HepG2 (cell line): ENCODE measurements around the gene WNT6. TPM values are rescaled to one million over a fixed set of nuclear protein-coding genes. Genes with fewer than 3 reads are reported as not detected.

Experiments
- BRCA1 ChIP-seq: sonication (generic); formaldehyde crosslinking; IDR thresholded peaks from 2 replicates; pipeline ENCODE4 v1.4.0; 2020; ENCODE audit warnings: missing genetic modification reagents
- CBX1 ChIP-seq: IDR thresholded peaks from one replicate; pipeline ENCODE4 v1.6.1; 2016; ENCODE audit warnings: antibody characterized with exemption, low read depth
- CBX2 ChIP-seq, 2 experiments: fragments of 200-600 bp in 1 of 2; sonication (generic); formaldehyde crosslinking in 1 of 2; IDR thresholded peaks; 2 replicates each; pipeline versions ENCODE4 v1.7.0 to v1.8.1; 2018 to 2022; ENCODE audit warnings: low read depth in 2 of 2, low read length in 1 of 2, mild to moderate bottlenecking in 1 of 2, missing genetic modification reagents in 1 of 2
- DBP ChIP-seq: sonication (generic); formaldehyde crosslinking; IDR thresholded peaks from 2 replicates; pipeline ENCODE4 v1.4.0; 2020; ENCODE audit warnings: missing genetic modification reagents; ENCODE audit errors: not compliant biosample characterization
- ETV5 ChIP-seq: IDR thresholded peaks from 2 replicates; pipeline ENCODE4 v1.6.1; 2018; ENCODE audit warnings: missing biosample characterization, missing genetic modification reagents, inconsistent platforms, borderline replicate concordance
- FOXJ3 ChIP-seq: sonication (generic); formaldehyde crosslinking; IDR thresholded peaks from 2 replicates; pipeline ENCODE4 v1.4.0; 2020; ENCODE audit warnings: missing genetic modification reagents, mild to moderate bottlenecking, borderline replicate concordance
- GABPA ChIP-seq, 2 experiments: IDR thresholded peaks; 2 replicates each; pipeline ENCODE4 v1.6.1; 2011 to 2016; ENCODE audit warnings: low read depth in 2 of 2, low read length in 1 of 2, missing biosample characterization in 1 of 2, missing genetic modification characterization in 1 of 2
- HES4 ChIP-seq: sonication (generic); formaldehyde crosslinking; IDR thresholded peaks from 2 replicates; pipeline ENCODE4 v1.9.0; 2021; ENCODE audit warnings: mild to moderate bottlenecking, missing genetic modification reagents, borderline replicate concordance
- HNRNPL ChIP-seq: fragments of 200-400 bp; formaldehyde crosslinking; IDR thresholded peaks from 2 replicates; pipeline ENCODE4 v1.6.1; 2017; ENCODE audit warnings: mild to moderate bottlenecking, low read depth, low read length
- JUNB ChIP-seq: sonication (generic); formaldehyde crosslinking; IDR thresholded peaks from 2 replicates; pipeline ENCODE4 v1.8.0; 2022; ENCODE audit warnings: missing genetic modification reagents, mild to moderate bottlenecking, borderline replicate concordance
- MLLT10 ChIP-seq: sonication (generic); formaldehyde crosslinking; IDR thresholded peaks from 2 replicates; pipeline ENCODE4 v1.4.0; 2020; ENCODE audit warnings: missing genetic modification reagents
- MTA3 ChIP-seq: sonication (generic); formaldehyde crosslinking; IDR thresholded peaks from 2 replicates; pipeline ENCODE4 v1.4.0; 2020; ENCODE audit warnings: missing genetic modification reagents
- MXI1 ChIP-seq: IDR thresholded peaks from 3 replicates; pipeline ENCODE4 v1.6.1; 2012; ENCODE audit warnings: low read depth, low read length, inconsistent platforms, borderline replicate concordance
- NFYC ChIP-seq: IDR thresholded peaks from 2 replicates; pipeline ENCODE4 v1.6.1; 2016; ENCODE audit warnings: missing genetic modification reagents, missing compliant biosample characterization
- POLR2G ChIP-seq: fragments of 200-400 bp; formaldehyde crosslinking; IDR thresholded peaks from 2 replicates; pipeline ENCODE4 v1.6.1; 2018; ENCODE audit warnings: mild to moderate bottlenecking, low read depth, low read length, moderate library complexity
- RARA ChIP-seq: IDR thresholded peaks from 2 replicates; pipeline ENCODE4 v1.6.1; 2016; ENCODE audit warnings: missing genetic modification reagents, missing compliant biosample characterization
- REXO4 ChIP-seq: sonication (generic); formaldehyde crosslinking; IDR thresholded peaks from 2 replicates; pipeline ENCODE4 v1.8.0; 2022; ENCODE audit warnings: missing genetic modification reagents, mild to moderate bottlenecking, borderline replicate concordance
- SMARCE1 ChIP-seq: fragments of 450-650 bp; IDR thresholded peaks from 2 replicates; pipeline ENCODE4 v1.6.1; 2017; ENCODE audit warnings: borderline replicate concordance
- SOX5 ChIP-seq: IDR thresholded peaks from 2 replicates; pipeline ENCODE4 v1.6.1; 2016; ENCODE audit warnings: borderline replicate concordance
- TRIM24 ChIP-seq: sonication (generic); formaldehyde crosslinking; IDR thresholded peaks from 2 replicates; pipeline ENCODE4 v1.8.0; 2022; ENCODE audit warnings: mild to moderate bottlenecking, missing genetic modification reagents
- ZBTB39 ChIP-seq: sonication (generic); formaldehyde crosslinking; IDR thresholded peaks from 2 replicates; pipeline ENCODE4 v1.5.0; 2020; ENCODE audit warnings: missing genetic modification reagents
- ZFP36 ChIP-seq: fragments of 150-350 bp; IDR thresholded peaks from 2 replicates; pipeline ENCODE4 v1.6.1; 2018; ENCODE audit warnings: borderline replicate concordance, low read length, low read depth; ENCODE audit not compliant: partially characterized antibody
- ZNF230 ChIP-seq: sonication (generic); formaldehyde crosslinking; IDR thresholded peaks from 2 replicates; pipeline ENCODE4 v1.4.0; 2020; ENCODE audit warnings: mild to moderate bottlenecking, missing genetic modification reagents
- ZNF614 ChIP-seq: IDR thresholded peaks from 2 replicates; pipeline ENCODE4 v1.6.1; 2018; ENCODE audit warnings: missing biosample characterization, missing genetic modification reagents, inconsistent platforms, borderline replicate concordance
- ZNF616 ChIP-seq: sonication (generic); formaldehyde crosslinking; IDR thresholded peaks from 2 replicates; pipeline ENCODE4 v1.5.0; 2020; ENCODE audit warnings: low read depth, mild to moderate bottlenecking, missing genetic modification reagents
- ZNF883 ChIP-seq: sonication (generic); formaldehyde crosslinking; IDR thresholded peaks from 2 replicates; pipeline ENCODE4 v1.5.1; 2020; ENCODE audit warnings: mild to moderate bottlenecking, missing genetic modification reagents; ENCODE audit errors: not compliant biosample characterization
- ZSCAN31 ChIP-seq: sonication (generic); formaldehyde crosslinking; IDR thresholded peaks from 2 replicates; pipeline ENCODE4 v1.5.0; 2020; ENCODE audit warnings: low read depth, mild to moderate bottlenecking, missing genetic modification reagents
- ZZZ3 ChIP-seq: sonication (generic); formaldehyde crosslinking; IDR thresholded peaks from 2 replicates; pipeline ENCODE4 v1.4.0; 2020; ENCODE audit warnings: missing genetic modification reagents, mild to moderate bottlenecking, borderline replicate concordance
- polyA plus RNA-seq, 8 experiments: library from polyadenylated mRNA; depleted of rRNA in 3 of 8; stranded (reverse) in 7 of 8; unstranded in 1 of 8; fragments of >200 nt; fragmentation: Illumina TruSeq in 4 of 8; extraction: Trizol in 4 of 8; gene quantifications; 2 replicates each; pipeline versions ENCODE4 v1.2.1 to v1.2.3, GENCODE V29; 2011 to 2016; ENCODE audit warnings: low read depth in 4 of 8, missing spikeins in 1 of 8, mixed read lengths in 1 of 8; ENCODE audit not compliant: insufficient read depth in 1 of 8
- total RNA-seq, 5 experiments: library from RNA; depleted of rRNA; stranded (reverse); fragments of >200 nt; fragmentation: Illumina TruSeq; extraction: Trizol; gene quantifications; 2 replicates each; pipeline ENCODE4 v1.2.3, GENCODE V29; 2016; ENCODE audit warnings: low read depth in 1 of 5
- TF ChIP-seq, protein P1 (sequence below): IDR thresholded peaks from 2 replicates; pipeline ENCODE4 v1.6.1; 2016

The WNT6 gene
- total and polyA plus RNA-seq, 2 of the 13 experiments (the other 11 are each of a cell fraction or from before 2014, with no cell fraction given) = 0.20 TPM; not detected in 1

DNA sequence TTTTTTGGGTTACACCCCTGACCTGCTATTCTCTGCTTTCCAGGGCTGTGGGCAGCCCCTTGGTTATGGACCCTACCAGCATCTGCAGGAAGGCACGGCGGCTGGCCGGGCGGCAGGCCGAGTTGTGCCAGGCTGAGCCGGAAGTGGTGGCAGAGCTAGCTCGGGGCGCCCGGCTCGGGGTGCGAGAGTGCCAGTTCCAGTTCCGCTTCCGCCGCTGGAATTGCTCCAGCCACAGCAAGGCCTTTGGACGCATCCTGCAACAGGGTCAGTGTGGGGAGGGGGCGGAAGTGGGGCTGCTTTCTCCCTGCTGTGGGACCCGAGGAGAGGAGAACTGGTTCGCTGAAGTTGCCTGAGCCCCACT, 11.4 kb downstream of the WNT6 start (continued):
- no peak for TF ChIP-seq DBP (CRISPR knock-in tag)
- TF ChIP-seq ZFP36 = no peak
- no peak for TF ChIP-seq ZBTB39
- no peak for TF ChIP-seq CBX2 (IDR thresholded peaks at IDR 0.05; ENCODE audit: low read depth, low read length)
- no peak for TF ChIP-seq CBX2 (CRISPR knock-in tag; IDR thresholded peaks at IDR 0.05; ENCODE audit: low read depth)
- TF ChIP-seq GABPA (IDR thresholded peaks at IDR 0.05; ENCODE audit: low read depth, low read length) = peak; percentile 42
- peak; percentile 21; the same call in 1 of the 2 replicates for TF ChIP-seq GABPA (CRISPR knock-in tag; IDR thresholded peaks at IDR 0.05; ENCODE audit: low read depth)
- no peak for TF ChIP-seq SMARCE1
- no peak for TF ChIP-seq POLR2G
- no peak for TF ChIP-seq FOXJ3 (CRISPR knock-in tag)
- TF ChIP-seq NFYC = no peak
- no peak for TF ChIP-seq ZNF616
- TF ChIP-seq SOX5 = no peak
- TF ChIP-seq MTA3 (CRISPR knock-in tag) = no peak
- TF ChIP-seq, protein P1, sequence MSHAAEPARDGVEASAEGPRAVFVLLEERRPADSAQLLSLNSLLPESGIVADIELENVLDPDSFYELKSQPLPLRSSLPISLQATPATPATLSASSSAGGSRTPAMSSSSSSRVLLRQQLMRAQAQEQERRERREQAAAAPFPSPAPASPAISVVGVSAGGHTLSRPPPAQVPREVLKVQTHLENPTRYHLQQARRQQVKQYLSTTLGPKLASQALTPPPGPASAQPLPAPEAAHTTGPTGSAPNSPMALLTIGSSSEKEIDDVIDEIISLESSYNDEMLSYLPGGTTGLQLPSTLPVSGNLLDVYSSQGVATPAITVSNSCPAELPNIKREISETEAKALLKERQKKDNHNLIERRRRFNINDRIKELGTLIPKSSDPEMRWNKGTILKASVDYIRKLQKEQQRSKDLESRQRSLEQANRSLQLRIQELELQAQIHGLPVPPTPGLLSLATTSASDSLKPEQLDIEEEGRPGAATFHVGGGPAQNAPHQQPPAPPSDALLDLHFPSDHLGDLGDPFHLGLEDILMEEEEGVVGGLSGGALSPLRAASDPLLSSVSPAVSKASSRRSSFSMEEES (CRISPR knock-in tag) = no peak
- no peak for TF ChIP-seq RARA
- no peak for TF ChIP-seq ZSCAN31 (CRISPR knock-in tag)
- TF ChIP-seq MLLT10 (CRISPR knock-in tag) = no peak
- no peak for TF ChIP-seq MXI1
- TF ChIP-seq ZNF614 (CRISPR knock-in tag) = no peak
- TF ChIP-seq HES4 (CRISPR knock-in tag) = 0 out of 2 replicates have a peak, but pooled peaks have one; percentile 43
- peak; percentile 61; the same call in 1 of the 2 replicates for TF ChIP-seq ETV5
- no peak for TF ChIP-seq REXO4
- TF ChIP-seq ZNF883 (CRISPR knock-in tag) = no peak
- no peak for TF ChIP-seq ZZZ3 (CRISPR knock-in tag)
- no peak for TF ChIP-seq TRIM24 (CRISPR knock-in tag)
- TF ChIP-seq BRCA1 (CRISPR knock-in tag) = no peak
- TF ChIP-seq ZNF230 (CRISPR knock-in tag) = no peak
- 0 out of 2 replicates have a peak, but pooled peaks have one; percentile 52 for TF ChIP-seq HNRNPL
- no peak for TF ChIP-seq CBX1
- no peak for TF ChIP-seq JUNB (CRISPR knock-in tag)
